Middle frontal gyrus (tissue), 1 donor: ENCODE data around the gene MAPK11.
A peak's percentile ranks its signal among the peaks of the same experiment; 100 is the strongest.

Source experiments
- DNase-seq: peaks from one replicate; pipeline ENCODE4 v3.0.0-alpha.2; 2015; ENCODE audit warnings: low spot score; ENCODE audit errors: extremely low spot score

Gene MAPK11

DNA sequence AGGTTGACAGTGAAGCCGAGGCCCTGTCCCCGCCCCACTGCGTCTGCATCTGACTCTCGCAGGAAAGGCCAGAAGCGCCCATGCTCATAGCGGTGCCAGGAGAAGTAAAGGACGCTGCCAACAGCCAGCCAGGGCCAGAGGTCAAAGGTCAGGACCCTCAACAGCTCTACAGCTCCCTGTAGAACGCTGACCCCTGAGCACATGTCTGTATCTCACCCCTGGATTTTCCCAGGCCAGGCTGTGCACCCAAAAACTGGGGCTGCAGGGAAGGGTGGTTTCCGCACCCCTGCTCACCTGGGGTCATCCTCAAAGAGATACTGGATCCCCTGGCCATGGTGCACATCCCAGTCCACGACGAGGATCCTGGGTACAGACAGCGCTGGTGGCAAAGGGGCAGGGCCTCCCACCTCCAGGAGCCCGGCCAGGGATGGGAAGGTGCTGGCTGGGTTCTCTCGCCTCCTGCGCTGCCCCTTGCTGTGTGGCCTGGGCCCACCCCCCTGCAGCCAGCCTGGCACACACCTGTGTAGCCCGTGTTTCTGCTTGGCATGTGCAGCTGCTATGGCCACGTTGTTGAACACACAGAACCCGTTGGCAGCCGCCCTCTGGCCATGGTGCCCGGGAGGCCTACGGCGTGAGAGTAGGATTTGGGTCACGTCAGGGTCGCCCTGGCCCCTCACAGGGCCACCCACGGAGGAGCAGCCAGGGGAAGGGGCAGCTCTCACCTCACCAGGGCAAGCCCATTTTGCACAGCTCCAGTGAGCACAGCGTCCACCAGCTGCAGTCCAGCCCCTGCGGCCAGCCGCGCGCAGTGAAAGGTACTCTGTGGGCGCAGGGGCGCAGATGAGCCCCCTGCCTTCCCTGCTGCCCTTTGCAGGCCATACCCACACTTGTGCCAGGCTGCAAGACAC is 20.6 kb downstream of the MAPK11 start:
- DNase-seq: no peak

GRCh38 chr22:50248196-50249081 is 21.7 kb downstream of the MAPK11 start:
- no peak for DNase-seq

DNA sequence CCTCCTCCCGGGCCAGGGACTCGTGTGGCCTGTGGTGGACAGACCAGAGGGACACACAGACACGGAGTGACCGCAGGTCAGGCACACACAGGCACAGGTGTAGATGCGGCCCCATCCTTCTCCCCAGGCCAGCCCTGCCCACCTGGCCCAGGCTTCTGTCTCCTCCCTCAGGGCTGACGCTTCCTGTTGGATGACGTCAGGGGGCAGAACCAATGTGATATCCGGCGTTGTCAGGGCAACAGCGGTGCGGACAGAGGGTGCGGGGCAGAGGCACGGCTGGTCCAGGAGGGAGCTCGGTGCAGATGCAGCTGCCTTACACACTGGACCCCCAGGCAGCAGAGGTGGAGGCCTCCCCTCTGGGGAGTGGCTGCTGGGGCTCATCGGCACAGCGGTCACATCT is 22.4 kb downstream of the MAPK11 start:
- DNase-seq: no peak

DNA sequence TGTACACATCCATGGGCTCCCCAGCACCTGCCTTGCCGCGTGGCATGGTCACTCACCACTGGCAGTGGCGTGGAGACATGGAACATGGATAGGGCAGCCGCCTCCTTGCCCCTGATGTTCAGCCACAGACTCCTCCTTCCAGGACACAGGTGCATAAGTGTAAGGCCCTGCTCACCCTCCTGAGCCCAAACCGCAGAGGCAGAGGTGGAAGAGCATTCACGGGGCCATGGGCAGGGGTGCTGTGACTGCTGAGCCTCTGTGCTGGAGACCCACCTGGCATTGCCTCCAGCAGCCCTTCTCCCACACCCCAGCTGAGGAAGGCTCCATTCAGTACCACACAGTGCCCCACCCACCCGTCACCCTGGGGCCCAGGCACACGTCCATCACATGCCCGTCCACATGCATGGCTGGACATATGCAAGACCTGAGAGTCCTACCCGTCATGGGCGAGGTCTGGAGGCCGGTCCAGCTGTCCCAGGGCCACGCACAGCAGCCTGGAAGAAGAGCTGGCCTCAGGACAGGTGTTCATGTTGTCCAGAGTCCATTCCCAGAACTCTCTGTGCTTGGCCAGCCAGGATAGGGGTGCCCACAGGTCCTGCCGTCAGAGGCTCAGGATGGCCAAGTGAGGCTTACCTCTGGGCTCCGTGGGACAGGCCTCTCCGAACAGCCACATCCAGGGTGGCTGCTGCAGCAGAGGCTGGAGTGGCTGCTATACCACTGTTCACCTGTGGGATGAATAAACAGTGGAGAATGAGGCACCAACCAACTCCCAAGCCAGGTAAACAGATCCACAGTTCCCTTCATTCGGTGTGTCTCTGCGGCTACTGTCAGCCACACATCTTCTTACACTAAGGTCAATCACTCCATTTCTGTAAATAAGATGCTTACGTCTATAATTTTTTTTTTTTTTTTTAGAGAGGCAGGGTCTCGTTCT is 23.7 kb downstream of the MAPK11 start:
- no peak for DNase-seq

GRCh38 chr22:50245214-50246072 is 24.7 kb downstream of the MAPK11 start:
- DNase-seq: no peak

DNA sequence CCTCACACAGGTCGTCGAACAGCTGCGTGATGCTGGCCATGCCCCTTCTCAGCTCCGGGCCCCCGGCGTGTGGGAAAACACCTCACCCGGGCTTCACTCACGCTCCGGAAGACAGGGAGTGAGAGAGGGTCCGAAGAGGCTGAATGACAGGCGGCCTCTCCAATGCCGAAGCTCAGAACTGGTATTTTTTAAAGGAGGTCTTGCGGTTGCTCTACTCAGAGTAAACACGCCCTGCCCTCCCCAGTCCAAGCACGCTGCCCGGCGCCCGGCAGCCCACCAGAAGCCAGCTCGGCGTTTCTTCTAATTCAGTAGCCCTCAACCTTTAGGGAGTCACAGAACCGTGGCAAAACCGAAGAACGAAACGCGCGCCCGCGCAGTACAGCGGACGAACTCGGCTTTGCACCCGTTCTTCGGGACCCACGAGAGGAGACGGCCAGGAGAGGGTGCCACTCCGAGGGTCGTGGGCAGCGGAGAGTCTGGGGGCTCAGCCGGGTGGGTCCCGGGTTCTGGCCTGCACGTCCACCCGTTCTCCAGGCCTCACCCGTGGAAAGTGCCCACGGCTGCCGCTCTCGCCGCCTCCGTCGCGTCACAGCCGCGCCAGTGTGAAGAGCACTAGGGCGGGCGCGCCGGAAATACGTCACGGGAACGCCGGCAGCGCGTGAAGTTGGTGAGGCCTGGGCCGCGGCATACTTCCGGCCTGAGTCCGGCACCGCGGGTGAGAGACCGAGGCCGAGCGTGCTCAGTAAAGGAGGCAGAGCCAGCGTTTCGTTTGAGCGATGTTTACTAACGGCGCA is 25.6 kb downstream of the MAPK11 start, which contains the start of gene TUBGCP6:
Gene TUBGCP6, minus strand, starts transcription at position 604 of the 794 bp plus-strand sequence. Its CDS starts 564 bp downstream, at position 40.
- DNase-seq: peak; percentile 96

DNA sequence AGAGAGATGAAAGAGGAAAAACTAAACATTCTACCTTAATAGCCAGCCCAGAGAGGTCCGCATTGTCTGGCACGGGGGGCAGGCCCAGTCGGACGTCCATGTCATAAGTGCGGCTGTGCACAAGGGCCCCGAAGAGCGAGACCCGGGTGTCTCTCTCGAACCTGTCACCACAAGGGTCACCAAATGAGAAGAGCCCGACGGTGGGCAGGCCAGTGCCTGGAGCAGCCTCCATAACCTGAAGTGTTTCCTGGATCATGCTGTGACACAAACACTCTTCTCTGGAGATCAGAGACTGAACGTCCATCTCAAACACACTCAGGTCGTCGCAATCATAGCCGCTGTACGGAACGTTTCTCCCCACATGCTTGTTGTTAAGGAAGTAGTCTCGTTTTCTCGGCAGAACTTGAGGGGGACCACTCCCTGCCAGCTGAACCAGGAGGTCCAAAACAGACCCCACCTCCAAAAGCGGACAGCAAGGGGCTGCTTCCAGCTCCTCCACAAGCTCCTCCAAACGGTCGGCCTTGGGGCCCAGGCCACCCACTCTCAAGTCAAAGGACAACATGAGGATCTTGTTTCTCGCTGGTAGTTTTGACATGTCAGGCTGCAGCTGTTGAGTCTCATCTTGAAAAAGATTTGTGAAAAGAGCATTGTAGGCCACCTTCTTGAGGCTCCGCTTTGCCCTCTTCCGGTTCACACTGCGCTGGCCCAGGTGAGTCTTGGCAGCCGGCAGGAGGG is 26.3 kb downstream of the MAPK11 start:
- no peak for DNase-seq

DNA sequence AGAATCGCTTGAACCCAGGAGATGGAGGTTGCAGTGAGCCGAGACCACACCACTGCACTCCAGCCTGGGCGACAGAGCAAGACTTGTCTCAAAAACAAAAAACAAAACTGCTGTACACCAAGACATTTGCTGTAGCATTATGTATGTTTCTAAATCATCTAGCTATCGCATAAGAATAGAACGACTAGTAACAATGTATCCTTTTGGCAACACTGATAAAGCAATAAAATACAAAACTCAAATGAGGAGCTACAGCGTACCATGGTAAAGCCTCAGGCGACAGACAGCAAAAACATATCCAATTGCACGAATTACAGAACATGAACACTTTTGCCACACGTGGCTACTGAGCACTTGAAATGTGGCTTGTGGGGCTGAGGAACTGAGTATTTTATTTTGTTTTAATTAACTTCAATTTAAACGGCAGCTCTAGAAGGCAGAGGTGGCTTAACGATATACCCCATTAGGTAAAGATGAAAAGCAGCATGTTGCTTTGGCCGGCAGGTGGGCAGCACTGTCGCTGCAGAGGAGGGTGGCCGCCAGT is 27.7 kb downstream of the MAPK11 start:
- DNase-seq: no peak

DNA sequence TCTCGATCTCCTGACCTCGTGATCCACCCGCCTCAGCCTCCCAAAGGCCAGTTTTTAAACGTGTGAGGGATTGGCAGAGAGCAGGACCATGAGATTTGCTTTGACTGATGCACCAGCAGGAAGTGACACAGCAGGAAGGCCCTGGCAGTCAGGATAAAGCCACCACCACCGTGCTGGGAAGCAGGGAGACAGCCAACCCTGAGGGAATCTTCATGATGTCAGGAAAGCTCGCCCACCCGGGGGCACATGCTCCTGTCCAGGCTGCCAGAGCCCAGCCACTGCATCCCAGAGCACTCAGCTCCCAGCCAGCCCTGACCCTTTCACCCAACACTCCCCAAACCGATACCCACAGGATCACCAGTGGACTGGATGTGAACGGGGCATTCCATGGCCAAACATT is 31.4 kb downstream of the MAPK11 start:
- no peak for DNase-seq

DNA sequence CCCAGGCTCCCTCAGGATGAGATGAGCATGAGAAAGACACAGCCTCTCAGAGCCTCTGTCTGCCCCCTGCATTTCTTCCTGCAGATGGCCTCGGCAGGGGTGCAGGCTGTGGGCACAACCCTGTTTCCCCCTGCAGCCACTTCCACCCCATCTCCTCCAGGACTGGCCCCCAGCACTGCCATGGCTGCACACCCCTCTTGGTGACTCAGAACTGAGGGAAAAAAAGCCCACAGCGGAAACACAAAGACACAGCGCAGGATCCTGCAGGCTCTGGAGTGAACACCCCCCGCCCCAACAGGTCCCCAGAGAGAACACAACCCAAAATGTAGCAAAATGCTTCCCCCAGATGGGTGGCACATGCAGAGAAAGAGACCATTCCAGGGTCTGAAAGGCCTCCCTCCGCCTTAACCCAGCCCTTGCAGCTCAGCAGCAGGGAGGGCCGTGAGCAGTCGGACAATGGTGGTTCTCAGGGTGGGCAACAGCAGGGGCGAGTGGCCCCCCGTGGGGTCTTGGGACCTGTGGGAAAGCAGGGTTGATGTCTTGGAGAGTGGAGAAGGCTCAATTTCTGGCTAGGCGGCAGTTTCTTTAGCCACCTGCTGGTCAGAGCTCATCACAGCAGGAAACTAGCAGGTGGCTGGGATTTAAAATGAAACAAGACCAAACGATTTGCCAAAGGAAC is 33.3 kb downstream of the MAPK11 start:
- no peak for DNase-seq

- no peak for DNase-seq
Measured at GRCh38 chr22:50233223-50233622, 37.0 kb downstream of the MAPK11 start.

GRCh38 chr22:50232481-50233151 is 37.6 kb downstream of the MAPK11 start:
- no peak for DNase-seq

- DNase-seq: no peak
Measured at GRCh38 chr22:50229370-50229769, 40.8 kb downstream of the MAPK11 start.

DNA sequence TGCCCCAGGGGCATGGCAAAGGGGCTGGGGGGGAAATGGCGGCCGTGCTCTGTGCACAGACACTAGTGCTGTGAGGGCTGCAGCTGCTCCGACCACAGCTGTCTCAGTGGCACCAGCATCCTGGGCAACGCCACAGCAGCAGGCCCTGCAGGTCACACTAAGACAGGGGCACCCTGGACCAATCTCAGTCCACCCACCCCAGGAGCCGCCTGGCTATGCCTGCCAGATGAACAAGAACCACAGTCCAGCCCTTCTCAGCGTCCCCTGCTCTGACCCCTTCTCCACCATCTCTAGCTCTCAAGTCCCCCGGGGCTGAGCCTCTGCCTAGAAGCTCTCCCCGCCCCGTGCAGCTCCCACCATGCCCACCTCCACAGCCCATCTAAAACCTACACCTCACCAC is 41.8 kb downstream of the MAPK11 start:
- DNase-seq: no peak

DNA sequence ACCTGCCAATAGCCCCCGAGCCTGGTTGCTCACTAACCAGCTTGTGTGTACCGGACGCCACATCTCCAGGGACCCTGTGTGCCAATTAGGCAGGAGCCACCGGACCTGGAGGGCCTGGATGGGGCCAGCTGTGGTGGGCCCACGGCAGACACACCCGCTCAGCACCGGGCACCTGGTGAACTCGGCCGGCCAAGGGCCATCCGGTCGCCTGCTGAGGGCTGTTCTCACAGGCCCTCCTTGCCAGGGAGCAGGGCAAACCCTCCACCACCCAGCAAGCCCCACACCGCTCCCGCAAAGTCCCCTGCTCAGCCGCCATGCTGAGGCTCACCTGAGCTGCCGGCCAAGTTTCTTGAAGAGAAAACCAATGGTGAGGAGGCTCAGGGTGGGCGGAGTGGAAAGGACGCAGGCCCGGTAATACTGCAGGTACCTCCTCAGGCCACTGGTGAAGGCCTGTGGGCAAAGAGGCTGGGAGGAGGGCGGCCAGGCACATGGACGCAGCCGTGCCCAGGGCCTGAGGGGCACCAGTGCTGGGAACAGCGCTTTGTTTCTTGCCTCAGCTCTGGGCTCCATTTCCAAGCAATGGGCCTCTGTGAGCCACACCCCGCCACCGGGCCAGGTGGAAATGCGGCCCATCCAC is 42.5 kb downstream of the MAPK11 start:
- no peak for DNase-seq

DNA sequence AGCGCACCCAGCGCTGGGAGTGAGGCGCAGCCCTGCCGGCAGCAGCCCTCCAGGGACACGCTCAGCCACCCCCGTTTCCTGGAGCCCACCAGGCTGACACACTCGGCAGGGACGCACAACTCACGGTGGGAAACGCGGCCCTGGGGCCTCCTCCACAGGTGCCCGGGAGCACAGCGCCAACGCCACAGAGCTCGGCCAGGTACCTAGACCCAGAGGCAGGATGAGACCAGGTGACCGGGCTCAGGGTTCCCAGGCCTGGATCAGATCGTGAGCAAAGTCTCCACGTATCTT is 43.4 kb downstream of the MAPK11 start:
- DNase-seq: no peak
